NOMO-1 (cell line): ENCODE data around the gene PNMA6F.
"Not testable (repeated sequence)": the region's sequence is repeated elsewhere in the genome, so short reads cannot be mapped to it uniquely, and the experiment has no call there.

ENCODE experiments used
- DNase-seq, 2 experiments: peaks; one replicate each; lab custom pipeline; 2025; ENCODE audit not compliant: unreplicated experiment in 2 of 2; lab: John Stamatoyannopoulos, UW

PNMA6F gene

DNA sequence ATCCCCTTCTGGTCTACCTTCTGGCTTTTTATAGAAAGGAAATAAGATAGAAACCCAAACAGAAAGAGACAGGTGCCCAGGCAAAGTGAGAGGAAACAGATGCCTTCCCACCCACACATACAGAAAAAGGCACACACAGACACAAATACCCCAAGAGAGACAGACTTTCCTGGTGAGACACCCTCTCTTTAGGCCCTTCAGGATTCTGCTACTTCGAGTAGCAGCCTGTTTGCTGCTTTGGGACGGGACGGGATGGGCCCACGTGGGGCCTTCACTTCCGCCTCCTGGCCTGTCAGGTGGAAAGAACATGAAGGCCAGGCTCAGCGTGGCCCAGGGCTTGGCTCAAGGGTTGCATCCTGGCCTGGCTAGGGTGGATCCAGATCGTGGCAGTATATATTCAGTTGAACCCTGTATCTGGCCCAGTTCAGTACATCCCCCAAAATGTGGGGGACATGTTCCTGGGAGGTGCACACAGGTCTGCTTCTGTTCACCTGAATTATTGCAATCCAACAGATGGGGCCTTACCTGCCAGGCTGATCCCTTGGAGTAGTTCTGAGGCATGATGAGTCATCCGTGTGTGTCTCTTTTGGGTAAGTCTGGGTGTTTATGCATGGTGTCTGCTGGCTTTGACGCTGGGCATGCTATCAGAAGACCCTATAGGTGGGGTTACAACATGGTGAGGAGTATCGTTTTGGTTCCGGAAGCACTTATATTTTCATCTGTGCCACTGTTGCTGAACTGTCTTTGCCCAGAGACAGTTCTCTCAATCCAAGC, 14.7 kb upstream of the PNMA6F start:
- DNase-seq: no peak

DNA sequence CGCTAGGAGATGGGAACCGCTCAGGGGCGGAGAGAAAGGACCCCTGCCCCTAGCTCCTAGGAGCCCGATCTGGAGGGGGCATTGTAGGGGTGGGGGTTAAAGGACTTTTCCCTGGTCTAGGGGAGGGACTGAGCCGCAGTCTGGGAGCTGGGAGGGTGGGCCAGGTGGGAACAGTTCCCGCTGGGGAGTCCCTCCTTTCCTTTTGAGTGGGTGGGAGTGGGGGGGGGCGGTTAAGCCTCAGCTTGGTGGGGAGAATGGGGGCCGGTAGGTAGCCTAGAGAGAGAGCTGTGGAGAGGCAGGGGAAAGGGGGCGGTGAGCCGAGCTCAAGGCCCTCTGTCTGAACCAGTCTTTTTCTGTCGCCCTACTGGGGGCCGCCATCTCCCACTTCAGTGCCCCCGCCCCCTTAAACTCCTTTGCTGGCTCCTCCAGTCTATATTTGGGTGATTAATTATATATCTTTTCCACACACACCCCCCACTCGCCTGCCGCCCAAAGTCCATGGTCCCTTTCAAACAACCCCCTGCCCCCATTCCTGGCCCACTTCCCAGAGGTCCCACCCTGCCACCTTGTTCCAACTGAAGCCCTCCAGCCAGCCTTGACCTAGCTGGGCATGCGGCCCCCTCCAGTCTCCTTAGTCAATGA, 13.2 kb upstream of the PNMA6F start:
- no peak for DNase-seq

DNA sequence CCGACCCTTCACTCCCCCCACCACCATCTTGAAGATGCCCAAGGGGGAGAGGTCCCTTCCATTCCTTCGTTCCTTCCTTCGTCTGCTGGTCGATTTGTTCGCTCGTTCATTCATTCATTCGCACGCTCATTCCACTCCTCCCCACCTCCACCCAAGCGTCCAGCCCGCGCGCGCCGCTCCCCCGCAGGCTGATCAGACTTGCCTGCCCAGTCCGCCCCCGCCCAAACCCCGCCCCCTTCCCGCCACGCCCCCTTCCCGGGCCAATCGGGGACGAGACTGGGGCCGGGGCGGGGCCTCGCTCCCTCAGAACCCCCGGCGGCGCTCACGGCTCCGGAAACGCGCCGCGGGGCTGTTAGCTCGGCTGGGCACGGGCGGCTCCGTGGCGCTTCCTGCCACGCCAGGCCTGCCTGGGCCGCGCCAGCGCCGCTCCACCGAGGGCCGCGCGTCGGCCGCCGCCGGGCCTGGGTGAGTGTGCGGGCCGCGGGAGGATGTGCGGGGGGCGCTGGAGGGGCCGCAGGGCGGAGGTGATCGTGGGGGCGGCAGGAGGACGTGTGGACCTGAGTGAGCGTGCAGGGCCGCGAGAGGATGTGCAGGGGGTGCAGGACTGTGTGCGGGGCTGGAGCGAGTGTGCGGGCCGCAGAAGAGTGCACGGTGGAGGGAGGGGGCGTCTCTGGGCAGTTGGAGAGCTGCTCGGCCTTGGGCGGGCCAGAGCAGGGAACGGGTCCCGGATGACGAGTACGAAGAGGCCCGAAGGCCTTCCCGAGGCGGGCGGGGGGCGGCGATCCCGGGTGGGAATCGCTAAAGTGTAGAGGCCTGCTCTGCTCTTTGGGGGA, 12.5 kb upstream of the PNMA6F start, which contains the start of gene ZNF275:
Gene ZNF275, plus strand, starts transcription at position 333 of the 833 bp plus-strand sequence. CDS start 2,527 bp downstream, outside the sequence.
- peak; percentile 40 to 74 for DNase-seq

DNA sequence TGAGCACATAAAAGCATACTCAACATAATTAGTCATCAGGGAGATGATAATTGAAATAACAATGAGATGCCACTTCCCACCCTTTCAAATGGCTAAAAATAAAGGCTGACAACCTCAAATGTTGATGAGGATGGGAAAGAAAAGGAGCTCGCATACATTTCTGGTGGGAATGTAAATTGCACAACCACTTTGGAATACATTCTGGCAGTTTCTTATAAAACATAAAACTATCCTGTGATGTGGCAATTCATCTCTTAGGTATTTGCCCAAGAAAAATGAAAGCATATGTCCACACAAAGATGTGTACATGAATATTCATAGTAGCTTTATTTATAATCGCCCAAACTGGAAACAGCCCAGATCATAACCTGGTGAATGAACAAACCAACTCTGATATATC, 11.7 kb upstream of the PNMA6F start:
- DNase-seq: peak in 1 of 2 experiments; percentile 9

DNA sequence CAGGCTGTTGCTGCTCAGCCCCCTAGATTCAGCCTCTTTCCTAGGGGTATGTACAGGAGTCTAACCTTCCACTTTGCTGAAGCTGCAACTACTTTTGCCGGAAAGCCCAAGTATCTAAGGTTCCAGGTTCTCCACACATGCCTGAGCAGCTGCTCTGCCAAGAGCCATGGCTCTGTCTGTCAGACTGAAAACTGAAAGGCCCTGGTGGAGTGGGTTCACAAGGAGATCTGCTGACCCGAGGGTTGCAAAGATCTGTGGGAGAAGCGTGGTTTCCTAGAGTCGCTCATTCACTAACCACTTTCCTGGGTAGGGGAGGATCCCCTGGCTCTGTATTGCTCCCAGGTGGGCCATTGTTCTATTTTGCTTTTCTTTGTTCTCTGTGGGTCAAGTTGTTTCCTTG, 6.0 kb upstream of the PNMA6F start:
- no peak for DNase-seq

DNA sequence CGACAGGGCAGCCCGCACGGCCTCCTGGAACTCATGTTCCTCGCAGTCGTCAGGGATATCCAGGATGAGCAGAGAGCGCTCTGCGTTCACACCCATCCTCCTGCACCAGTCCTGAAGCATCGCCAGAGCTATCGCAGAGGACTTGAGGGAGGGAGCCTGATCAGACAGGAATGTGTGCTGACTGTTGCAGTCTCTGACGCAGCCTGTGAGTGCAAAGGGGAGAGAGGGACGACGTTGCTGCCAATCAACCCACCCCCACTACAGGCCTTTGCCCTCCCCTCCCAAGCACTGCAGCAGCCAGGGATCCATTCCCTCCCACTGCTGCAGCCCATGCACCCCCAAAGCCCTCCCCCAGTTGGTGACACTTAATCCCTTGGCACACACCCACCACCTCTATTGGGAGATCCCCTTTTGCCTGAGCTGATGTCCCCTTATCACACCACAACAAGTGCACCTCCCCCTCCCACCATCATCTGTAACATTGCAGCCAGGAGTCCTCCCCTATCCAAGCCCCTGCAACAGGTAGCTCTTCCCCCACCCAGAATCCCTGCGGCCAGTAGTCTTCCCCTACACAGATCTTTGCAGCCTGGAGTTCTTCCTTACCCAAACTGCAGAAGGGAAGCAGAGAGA, 897 bp downstream of the PNMA6F start:
- no peak for DNase-seq

DNA sequence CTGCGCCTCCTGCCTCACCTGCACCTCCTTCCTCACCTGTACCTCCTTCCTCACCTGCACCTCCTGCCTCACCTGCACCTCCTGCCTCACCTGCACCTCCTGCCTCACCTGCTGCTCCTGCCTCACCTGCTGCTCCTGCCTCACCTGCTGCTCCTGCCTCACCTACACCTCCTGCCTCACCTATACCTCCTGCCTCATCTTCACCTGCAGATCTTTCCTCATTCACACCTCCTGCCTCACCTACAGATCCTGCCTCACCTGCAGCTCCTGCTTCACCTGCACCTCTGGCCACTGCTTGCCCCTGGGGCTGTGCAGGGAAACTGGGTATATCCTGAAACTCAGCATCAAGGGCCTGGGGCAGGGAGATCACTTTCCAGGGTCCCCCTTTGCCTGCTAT, 1.5 kb downstream of the PNMA6F start:
- DNase-seq: not testable (repeated sequence)

DNA sequence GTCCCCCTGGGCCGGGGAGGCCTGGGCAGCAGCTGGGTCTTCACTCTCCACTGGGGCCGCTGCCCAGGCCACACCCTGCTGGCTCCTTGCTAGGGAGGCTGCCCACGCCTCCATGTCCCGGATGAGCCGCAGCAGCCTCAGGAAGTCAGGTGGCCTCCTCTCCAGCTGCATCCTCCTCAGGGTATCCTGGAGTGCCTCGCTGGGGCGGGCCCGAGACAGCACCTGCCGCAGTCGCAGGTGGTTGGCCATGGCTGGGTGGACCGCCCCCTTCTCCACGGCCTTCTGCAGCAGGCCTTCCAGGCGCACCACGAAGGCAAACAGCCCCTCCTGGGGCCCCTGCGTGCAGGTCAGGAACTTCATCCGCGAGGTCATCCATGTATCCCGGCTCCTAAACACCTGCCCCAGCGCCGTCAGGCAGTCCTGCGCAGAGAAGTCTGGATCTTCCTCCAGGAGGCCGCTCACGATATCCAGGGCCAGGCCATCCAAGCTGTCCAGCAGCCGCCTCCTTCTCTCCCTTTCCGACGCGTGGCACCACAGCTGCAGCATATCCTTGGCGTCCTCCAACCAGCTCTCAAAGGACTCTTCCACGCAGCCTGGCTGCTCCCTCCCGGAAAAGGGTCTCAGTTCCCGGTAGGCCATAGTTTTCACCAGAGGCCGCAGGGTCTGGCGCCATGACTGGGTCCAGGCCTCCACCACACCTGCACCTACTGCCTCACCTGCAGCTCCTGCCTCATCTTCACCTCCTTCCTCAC, 2.1 kb downstream of the PNMA6F start:
- DNase-seq: no peak

DNA sequence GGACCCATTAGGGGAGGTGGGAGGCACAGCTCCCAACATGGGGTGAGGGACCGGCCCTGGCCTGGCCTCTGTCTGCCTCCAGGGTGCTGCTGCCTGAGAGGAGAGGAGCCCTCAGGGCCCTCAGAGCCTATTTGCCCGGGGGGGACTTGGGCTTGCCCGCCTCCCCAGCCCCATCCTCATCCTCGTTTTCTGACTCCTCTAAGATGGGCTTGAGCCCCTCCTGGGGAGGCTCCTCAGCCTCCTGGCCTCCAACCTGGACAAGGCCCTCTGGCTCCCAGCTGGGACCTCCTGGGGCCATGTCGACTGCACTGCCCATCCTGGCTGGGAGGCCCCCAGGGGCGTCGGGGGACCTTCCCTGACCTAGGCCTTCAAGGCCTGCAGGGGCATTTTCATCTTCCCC, 2.8 kb downstream of the PNMA6F start:
- DNase-seq: no peak

DNA sequence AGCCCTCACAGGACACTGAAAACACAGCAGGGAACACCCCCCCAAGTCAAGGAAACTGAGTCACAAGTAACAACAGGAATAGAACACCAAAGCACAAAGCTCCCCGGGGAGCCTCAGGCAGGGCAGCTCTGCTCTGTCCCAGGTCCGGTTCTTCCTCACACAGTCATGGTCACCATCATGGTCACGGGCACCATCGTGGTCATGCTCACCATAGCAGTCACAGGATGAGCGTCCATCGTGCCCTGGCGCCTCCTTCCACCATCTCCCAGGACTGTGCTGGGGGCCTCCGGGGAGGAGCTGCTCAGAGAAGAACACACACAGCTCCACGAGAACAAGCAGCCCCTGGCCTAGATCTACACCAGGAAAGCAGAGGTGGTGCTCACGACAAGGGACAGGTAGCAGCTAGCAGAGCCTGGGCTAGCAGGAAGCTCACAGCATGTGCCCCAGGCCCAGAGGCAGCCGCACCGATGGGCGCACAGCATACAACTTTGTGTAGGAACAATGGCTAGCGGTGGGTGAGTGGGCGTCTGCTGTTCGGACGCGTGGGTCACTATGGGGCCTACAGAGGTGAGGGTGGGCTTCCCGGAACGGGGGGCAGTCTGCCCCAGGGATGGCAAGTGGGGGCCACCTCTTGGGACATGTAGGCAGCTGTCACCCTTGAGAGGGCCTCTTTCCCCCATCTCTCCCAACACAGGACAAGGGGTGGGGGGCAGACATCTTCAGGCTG, 3.4 kb downstream of the PNMA6F start:
- DNase-seq: no peak

DNA sequence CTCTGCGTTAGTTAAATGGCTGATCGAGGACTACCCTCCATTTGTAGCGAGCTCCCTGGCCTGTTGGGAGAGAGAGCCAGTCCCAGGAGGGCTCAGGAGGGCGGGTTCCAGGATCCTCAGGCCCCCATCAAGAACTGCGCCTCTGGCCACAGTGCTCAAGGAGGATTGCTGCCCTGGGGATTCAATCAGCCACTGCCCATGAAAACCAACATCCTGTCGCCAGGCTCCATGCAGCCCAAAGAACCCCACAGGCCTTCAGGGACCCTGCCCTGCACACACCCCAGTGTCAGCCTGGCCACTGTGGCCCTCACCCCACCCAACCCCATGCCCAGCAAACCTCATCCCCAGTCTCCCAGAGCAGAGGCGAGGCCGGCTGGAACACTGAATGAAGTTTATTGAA, 4.3 kb downstream of the PNMA6F start:
- no peak for DNase-seq

DNA sequence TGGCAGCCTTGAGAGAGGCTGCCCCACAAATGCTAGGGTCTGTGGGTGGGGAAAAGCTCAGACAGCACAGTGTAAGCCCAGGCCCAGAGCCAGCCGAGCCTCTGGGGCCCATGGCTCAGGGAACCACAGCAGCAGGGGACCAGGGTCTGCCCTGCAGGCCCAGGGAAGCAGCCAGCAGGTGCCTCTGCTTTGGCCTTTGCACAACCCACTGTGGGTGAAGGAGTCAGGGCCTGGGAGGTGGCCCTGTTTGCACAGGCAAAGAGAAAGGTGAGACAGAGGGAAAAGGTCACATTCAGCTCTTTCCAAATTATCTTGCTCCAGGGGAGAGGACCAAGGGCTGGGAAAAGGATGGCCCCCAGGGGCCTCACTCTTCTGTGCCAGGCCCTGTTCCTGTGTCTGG, 8.7 kb downstream of the PNMA6F start:
- no peak for DNase-seq

DNA sequence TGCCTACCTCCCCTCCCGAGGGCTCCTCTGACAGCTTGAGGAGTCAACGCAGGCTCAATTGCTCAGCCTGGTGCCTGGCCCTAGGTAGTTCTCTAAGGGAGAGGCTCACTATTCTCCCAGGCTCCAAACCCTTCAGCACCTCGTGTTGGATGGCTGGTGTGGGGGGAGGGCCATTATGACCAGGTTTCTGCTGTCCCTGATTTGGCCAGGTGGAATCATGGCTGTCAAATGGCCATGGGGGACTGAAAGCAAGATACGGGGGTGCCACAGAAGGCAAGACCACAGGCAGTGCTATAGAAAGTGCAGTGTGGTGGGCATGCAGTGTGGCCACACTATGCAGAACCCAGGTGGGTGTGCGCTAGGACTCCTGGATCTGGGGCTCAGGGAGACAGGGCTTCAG, 9.5 kb downstream of the PNMA6F start:
- DNase-seq: no peak

DNA sequence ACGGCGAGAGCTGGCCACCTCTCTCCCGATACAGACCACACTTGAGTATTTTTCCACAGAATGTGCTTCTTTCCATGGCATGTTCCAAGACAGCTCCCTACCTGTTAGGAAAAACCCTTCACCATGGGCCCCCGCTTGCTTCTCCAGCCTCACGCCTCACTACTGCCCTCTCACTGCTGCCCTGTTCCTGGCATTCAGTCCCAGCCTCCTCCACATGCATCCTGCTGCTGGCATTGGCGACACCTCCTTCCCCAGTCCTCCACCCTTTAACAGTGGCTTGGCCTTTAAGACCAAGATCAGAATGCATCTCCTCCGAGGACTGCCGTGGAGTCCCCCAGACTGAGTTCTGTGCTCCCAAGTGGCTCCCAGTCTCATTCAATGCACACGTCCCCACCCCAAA, 10.7 kb downstream of the PNMA6F start:
- no peak for DNase-seq

DNA sequence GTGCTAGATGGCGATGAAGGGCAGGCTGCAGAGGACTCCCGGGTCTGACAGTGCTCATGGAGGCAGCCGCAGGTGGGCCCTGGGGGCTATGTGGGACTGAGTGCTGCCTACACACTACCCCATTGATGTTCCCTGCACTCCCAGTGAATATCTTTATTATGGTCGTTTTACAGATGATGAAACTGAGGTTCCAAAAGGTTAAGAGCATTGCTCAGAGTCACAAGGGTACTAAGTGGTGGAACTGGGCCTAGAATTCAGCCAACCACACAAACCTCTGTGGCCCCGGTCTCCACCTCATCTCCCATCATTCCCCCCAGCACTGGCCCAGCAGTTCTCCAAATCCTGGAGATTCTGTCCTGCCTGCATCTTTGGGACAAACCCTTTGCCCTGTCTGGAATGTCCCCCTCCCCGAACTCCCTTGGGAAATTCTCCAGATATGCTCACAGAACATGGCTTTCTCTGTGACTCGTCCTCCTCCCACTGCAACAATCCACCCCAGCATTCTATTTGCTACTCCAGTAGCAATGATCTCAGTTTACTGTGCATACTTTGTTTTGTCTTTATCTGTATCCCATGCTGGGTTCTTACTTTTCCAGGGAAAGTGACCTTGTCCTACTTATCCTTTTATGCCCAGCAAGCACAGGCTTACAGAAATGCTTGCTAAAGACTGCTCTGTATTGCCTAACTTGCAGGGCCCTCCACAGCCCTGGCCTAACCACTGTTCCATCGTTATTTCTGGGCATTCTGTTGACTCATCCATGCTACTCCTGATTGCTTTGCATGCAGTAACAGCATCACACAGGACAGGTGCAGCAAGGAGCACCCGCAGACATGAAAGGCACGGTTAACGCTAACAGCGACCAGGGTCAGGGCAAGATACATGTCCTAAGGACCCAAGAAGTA, 14.0 kb downstream of the PNMA6F start:
- DNase-seq: no peak

DNA sequence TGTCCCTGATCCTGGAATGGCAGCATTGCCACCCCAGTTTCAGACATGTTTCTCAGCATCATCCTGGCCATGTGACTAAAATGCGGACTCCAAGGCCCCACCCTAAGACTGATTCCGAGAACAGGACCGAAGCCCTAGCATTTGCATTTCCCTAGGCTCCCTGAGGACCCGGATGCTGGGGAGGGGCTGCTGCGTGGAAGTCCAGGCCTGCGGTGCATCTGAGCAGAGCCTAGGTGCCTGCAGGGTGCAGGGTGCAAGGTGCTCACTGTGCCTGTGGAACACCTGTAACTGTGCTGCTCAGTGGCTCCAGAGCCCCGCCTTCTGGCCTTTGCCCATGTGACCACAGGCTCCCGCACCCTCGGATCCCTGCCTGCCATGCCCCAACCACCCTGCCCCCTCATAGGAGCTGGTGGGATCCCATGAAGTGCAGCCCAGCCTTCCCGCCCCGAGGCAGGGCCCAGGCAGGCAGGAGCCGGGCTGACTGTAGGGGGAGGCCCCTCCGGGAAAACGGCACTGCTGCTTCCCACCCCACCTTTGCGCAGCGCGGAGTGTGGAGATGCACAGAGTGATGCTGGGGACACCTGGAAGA, 14.9 kb downstream of the PNMA6F start:
- DNase-seq: no peak

DNA sequence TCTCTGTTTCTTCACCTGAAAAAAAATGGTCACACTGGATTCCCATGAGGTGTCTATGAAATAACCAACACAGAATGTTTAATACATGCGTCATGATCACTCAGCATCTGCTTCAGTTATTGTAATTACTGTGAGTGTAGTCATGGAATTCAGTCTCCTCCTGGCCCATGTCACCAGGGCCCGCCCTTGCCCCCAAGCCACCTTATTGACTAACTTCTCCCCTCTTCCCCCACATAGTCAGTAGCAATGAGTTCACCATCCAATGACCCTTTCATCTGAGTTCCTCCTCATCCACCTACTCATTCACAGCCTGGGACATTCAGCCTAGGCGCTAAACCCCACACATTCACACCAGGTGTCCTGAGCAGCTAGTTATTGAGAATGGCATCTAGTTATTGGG, 15.6 kb downstream of the PNMA6F start:
- no peak for DNase-seq

DNA sequence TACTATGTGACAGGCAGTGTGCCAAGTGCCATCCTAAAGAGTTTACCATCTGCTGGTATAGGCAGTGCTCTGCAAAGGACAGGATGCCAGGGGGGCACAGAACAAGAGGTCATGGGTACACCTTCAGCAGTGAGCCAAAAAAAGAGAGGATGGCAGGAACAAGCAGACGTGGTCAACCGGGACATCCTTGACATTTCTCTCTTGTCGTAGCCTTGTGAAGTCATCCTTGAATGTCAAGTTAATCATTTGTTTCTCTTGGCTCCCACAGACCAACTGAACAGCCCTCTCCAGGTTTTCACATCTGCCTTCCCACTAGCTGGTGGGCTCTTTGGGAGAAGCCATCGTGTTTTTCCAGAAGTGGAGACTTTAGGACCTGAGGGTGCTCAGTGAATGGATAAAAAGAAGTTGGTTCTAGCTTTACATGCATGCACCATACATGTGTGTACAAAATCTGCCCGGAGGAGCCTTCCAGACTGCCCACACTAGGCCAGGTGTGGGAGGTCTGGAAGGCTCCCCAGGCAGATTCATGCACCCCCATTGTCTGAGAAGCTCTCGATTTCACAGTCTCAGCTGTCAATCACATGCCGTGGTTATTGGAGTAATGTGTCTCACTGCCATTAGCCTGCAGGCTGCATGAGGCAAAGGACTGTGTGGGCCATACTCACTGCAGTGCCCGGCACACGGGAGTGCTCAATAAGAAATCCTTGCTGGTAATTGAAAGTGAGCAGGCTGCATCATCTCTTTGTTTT, 16.4 kb downstream of the PNMA6F start:
- no peak for DNase-seq
